GM12878 (cell line): ENCODE results near the gene DCC. TPM values are rescaled to one million over a fixed set of nuclear protein-coding genes. Genes with fewer than 3 reads are reported as not detected.

Source experiments
- ATAC-seq: fragments of 200-7000 bp; cut with Tn5 transposase; 3 replicates; pipeline ENCODE4 v1.9.1; 2020; ENCODE audit warnings: mild to moderate bottlenecking, moderate library complexity
- BruUV-seq: library from RNA; stranded (reverse); fragments of 400-500 nt; replicated peaks from 2 replicates; lab custom pipeline; 2021; lab: Mats Ljungman, UMichigan
- CTCF ChIA-PET: fragments of 300-600 bp; sonication (Branson Sonifier 250); formaldehyde crosslinking; extraction: SDS; loops from one replicate; lab custom pipeline; 2021; ENCODE audit warnings: inconsistent platforms; lab: Yijun Ruan, JAX
- POLR2A ChIA-PET: fragments of 350-600 bp; formaldehyde crosslinking; extraction: SDS; loops from one replicate; lab custom pipeline; 2021; ENCODE audit warnings: inconsistent platforms; lab: Charles Lee
- RAD21 ChIA-PET: fragments of 300-600 bp; sonication (Branson Sonifier 250); formaldehyde crosslinking; loops from one replicate; lab custom pipeline; 2023; ENCODE audit warnings: antibody characterized with exemption; ENCODE audit not compliant: unreplicated experiment; lab: Charles Lee
- SMC1A ChIA-PET: fragments of 300-600 bp; sonication (Branson Sonifier 250); formaldehyde crosslinking; loops from one replicate; lab custom pipeline; 2023; ENCODE audit not compliant: unreplicated experiment, uncharacterized antibody; lab: Charles Lee
- DNase-seq: peaks from one replicate; pipeline ENCODE4 v3.0.0-alpha.2; 2011; ENCODE audit warnings: low read depth, low spot score
- FAIRE-seq: peaks from 3 replicates; lab custom pipeline; 2011; peaks lifted over from hg19 to GRCh38; lab: Jason Lieb, UNC
- H2AFZ ChIP-seq: 2 replicates; pipeline ENCODE4 v1.6.0; 2011; ENCODE audit warnings: low read depth, low read length, control low read depth; ENCODE audit not compliant: control insufficient read depth
- H3K27ac ChIP-seq: 2 replicates; pipeline ENCODE4 v1.5.1; 2011; ENCODE audit warnings: control low read depth; ENCODE audit not compliant: control insufficient read depth, insufficient read depth
- H3K27me3 ChIP-seq, 2 experiments: replicated peaks in 1 of 2; 2 replicates each; pipeline versions ENCODE4 v1.6.0 to v1.6.1; 2011; ENCODE audit warnings: low read length in 1 of 2; ENCODE audit not compliant: control insufficient read depth in 2 of 2, insufficient read depth in 2 of 2
- H3K36me3 ChIP-seq, 2 experiments: 2 replicates each; pipeline ENCODE4 v1.5.1; 2011; ENCODE audit warnings: low read length in 1 of 2; ENCODE audit not compliant: control insufficient read depth in 2 of 2, insufficient read depth in 2 of 2
- H3K4me1 ChIP-seq: 2 replicates; pipeline ENCODE4 v1.6.1; 2011; ENCODE audit warnings: mild to moderate bottlenecking, low read length, moderate library complexity, mixed read lengths; ENCODE audit not compliant: control insufficient read depth, insufficient read depth
- H3K4me2 ChIP-seq: 2 replicates; pipeline ENCODE4 v1.6.0; 2011; ENCODE audit warnings: control low read depth; ENCODE audit not compliant: control insufficient read depth, insufficient read depth
- H3K4me3 ChIP-seq: fragments of 200-600 bp; sonication (generic); 2 replicates; pipeline ENCODE4 v1.5.1; 2016
- H3K79me2 ChIP-seq: 2 replicates; pipeline ENCODE4 v1.6.0; 2011; ENCODE audit warnings: low read length; ENCODE audit not compliant: control insufficient read depth, insufficient read depth
- H3K9ac ChIP-seq: 2 replicates; pipeline ENCODE4 v1.8.0; 2011; ENCODE audit warnings: low read length, control low read depth, mixed read lengths; ENCODE audit not compliant: control insufficient read depth, insufficient read depth
- H3K9me3 ChIP-seq: replicated peaks from 3 replicates; pipeline ENCODE4 v1.5.1; 2011; ENCODE audit warnings: mild to moderate bottlenecking, low read length; ENCODE audit not compliant: control insufficient read depth, insufficient read depth
- H4K20me1 ChIP-seq: 2 replicates; pipeline ENCODE4 v1.6.0; 2011; ENCODE audit not compliant: control insufficient read depth, insufficient read depth
- BCL3 ChIP-seq: IDR thresholded peaks from 2 replicates; pipeline ENCODE4 v1.6.1; 2011; ENCODE audit warnings: borderline replicate concordance, low read depth, mild to moderate bottlenecking, moderate library complexity, low read length; ENCODE audit not compliant: insufficient read depth, poor library complexity, severe bottlenecking
- BRCA1 ChIP-seq: IDR thresholded peaks from 2 replicates; pipeline ENCODE4 v1.6.1; 2011; ENCODE audit warnings: low read depth, low read length, improper control_type of control experiment
- DPF2 ChIP-seq: fragments of 450-650 bp; IDR thresholded peaks from 2 replicates; pipeline ENCODE4 v1.6.1; 2017; ENCODE audit warnings: mild to moderate bottlenecking
- MEF2A ChIP-seq: IDR thresholded peaks from 2 replicates; pipeline ENCODE4 v1.6.1; 2011; ENCODE audit warnings: low read depth, mild to moderate bottlenecking, low read length, moderate library complexity; ENCODE audit not compliant: insufficient read depth
- NKRF ChIP-seq: fragments of 450-650 bp; conservative IDR thresholded peaks from 2 replicates; pipeline ENCODE4 v1.6.1; 2017; ENCODE audit warnings: mild to moderate bottlenecking, moderate library complexity
- SREBF2 ChIP-seq: IDR thresholded peaks from 2 replicates; pipeline ENCODE4 v1.6.1; 2012; ENCODE audit warnings: mild to moderate bottlenecking, low read length
- SUZ12 ChIP-seq: fragments of 200-600 bp; sonication (generic); IDR thresholded peaks from one replicate; pipeline ENCODE4 v1.6.1; 2018; ENCODE audit warnings: antibody characterized with exemption, mild to moderate bottlenecking; ENCODE audit not compliant: unreplicated experiment
- ZNF24 ChIP-seq: fragments of 450-650 bp; IDR thresholded peaks from 2 replicates; pipeline ENCODE4 v1.6.1; 2017; ENCODE audit warnings: antibody characterized with exemption, mild to moderate bottlenecking
- ZNF687 ChIP-seq: fragments of 450-650 bp; IDR thresholded peaks from 2 replicates; pipeline ENCODE4 v1.6.1; 2017; ENCODE audit warnings: mild to moderate bottlenecking, moderate library complexity
- WGBS: methylation state at CpG from one replicate; pipeline ENCODE4 v1.1.6; 2016; ENCODE audit warnings: low lambda C conversion rate; ENCODE audit not compliant: insufficient replicate concordance, insufficient coverage; ENCODE audit errors: missing lambda C conversion rate; 5-methylcytosine and 5-hydroxymethylcytosine counted together
- in situ Hi-C: fragments of 300-500 bp; cut with MboI; formaldehyde crosslinking; loops from 9 replicates; pipeline ENCODE4 v1.14.3; 2018; ENCODE audit warnings: mixed read lengths
- intact Hi-C: fragments of 100-400 bp; cut with micrococcal nuclease; formaldehyde crosslinking; loops from one replicate; pipeline ENCODE4 v1.14.2; 2022; ENCODE audit not compliant: unreplicated experiment
- polyA plus RNA-seq, 11 experiments: library from polyadenylated mRNA; depleted of rRNA in 4 of 11; unstranded in 6 of 11; stranded (reverse) in 5 of 11; fragments of >200 nt; fragmentation: Nextera tagmentation in 4 of 11; fragmentation: Illumina TruSeq in 1 of 11; extraction: Ambion mirVana in 4 of 11; extraction: Trizol in 1 of 11; gene quantifications; 1 replicate in 1 of 11; 2 replicates in 10 of 11; pipeline versions ENCODE4 v1.2.1 to v1.2.3, GENCODE V29; 2011 to 2016; ENCODE audit warnings: inconsistent platforms in 2 of 11, missing spikeins in 2 of 11, low read depth in 1 of 11
- total RNA-seq, 4 experiments: library from RNA; depleted of rRNA in 3 of 4; stranded (reverse); fragments of >200 nt in 3 of 4; fragmentation: Illumina TruSeq in 1 of 4; extraction: Trizol in 1 of 4; gene quantifications; 2 replicates each; pipeline versions ENCODE4 v1.2.1 to v1.2.3, GENCODE V29; 2013 to 2021

Gene DCC
- total and polyA plus RNA-seq, 10 of the 15 experiments (the other 5 are each of a cell fraction or from before 2014, with no cell fraction given) = 0.01 TPM; not detected in 9

- Histone ChIP-seq H3K9me3 (no peaks in the 10 kb centered on the region), H2AFZ (no peak overlapping the region), H3K27me3 (no peaks in the 10 kb centered on the region; a peak in 1 of 4 replicates), H3K9ac (no peak overlapping the region), H4K20me1 (no peaks in the 10 kb centered on the region), H3K79me2 (no peaks in the 10 kb centered on the region), H3K27ac (no peak overlapping the region), H3K4me1 (no peaks in the 10 kb centered on the region), H3K4me3 (no peak overlapping the region), H3K36me3 (no peaks in the 10 kb centered on the region), H3K4me2 (no peak overlapping the region)
- DNase-seq (no peak), FAIRE-seq (no peak), ATAC-seq (no peak)
- intact Hi-C loops = no loop called here
- SMC1A ChIA-PET = interaction anchor here (0.8 kb wide), 1 partner anchor 189 kb away, joined by 4 read pairs; no protein-coding TSS in a partner anchor
- TF ChIP-seq SREBF2 (no peak), DPF2 (no peak), ZNF24 (no peak), BRCA1 (no peak), SUZ12 (no peak), MEF2A (no peak), ZNF687 (no peak), NKRF (no peak), BCL3 (no peak)
- RAD21 ChIA-PET = no interaction called here
- CTCF ChIA-PET = no interaction called here
- POLR2A ChIA-PET = no interaction called here
- WGBS = 22% methylated on average over 3 of the region's 3 CpGs
- in situ Hi-C loops = no loop called here
- no TSS peak for BruUV-seq
These were observed 12.9 kb downstream of the DCC start for GRCh38 chr18:52352920-52353319.
